ENCODE measurements around the gene POLR3H.
"Not testable (repeated sequence)": the region's sequence is repeated elsewhere in the genome, so short reads cannot be mapped to it uniquely, and the experiment has no call there.

The POLR3H gene

DNA sequence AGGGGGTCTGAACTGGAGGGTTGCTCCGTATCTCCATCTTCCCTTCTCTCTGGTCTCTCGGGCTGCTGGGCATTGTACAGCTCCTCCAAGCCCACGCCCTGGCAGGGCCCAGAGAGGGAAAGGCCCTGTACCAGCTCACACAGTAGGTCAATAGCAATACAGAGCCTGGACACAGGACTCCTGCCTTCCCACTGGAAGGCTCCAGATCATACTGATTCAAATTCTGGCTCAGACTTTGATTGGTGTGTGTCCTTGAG is 23.2 kb upstream of the POLR3H start:
- H3K9ac ChIP-seq (ENCODE audit: low read length in 5 of 5), result no peak overlapping the region
- H3K4me1 ChIP-seq (ENCODE audit: control insufficient read depth in 5 of 5, insufficient read depth in 5 of 5, low read length in 5 of 5), result peaks cover 0 to 11% (median 6%) of the 10 kb centered on the region in 5 donors
- H3K4me3 ChIP-seq (ENCODE audit: low read depth in 1 of 5, low read length in 5 of 5), result no peak overlapping the region
- H3K27me3 ChIP-seq (ENCODE audit: control insufficient read depth in 5 of 5, insufficient read depth in 4 of 5, low read length in 5 of 5), result peaks cover 0 to 6% (median 3%) of the 10 kb centered on the region in 5 donors
- H3K27ac ChIP-seq (ENCODE audit: low read depth, low read length), result no peak overlapping the region
- H3K9me3 ChIP-seq (ENCODE audit: control insufficient read depth in 5 of 5, low read length in 5 of 5), result no peaks in the 10 kb centered on the region
- no peaks in the 10 kb centered on the region for H3K36me3 ChIP-seq (ENCODE audit: control insufficient read depth in 5 of 5, insufficient read depth in 5 of 5, low read length in 5 of 5)

DNA sequence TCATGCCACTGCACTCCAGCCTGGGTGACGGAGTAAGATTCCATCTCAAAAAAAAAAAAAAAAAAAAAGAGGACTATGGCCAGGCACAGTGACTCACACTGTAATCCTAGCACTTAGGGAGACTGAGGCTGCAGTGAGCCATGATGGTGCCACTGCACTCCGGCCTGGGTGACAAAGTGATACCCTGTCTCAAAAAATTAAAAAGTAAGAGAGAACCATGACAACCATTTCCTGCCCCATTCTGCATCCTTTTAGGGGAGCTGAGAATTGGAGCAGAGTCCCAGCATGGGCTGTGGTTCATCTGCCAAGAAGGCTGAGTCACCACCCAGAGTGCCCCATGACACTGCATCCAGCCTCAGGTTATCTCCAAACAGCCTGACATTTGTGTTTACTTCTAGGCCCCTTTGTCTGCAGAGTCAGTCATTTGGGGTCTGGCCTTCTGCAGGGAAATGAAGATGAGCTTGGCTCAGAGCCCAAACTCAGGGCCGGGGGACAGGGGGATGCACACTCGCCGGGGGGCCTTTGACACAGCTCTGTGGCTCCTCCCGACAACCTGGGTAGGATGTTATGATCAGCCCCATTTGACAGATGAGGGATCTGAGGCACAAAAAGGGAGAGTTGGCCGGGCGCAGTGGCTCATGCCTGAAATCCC is 21.3 kb upstream of the POLR3H start:
- H3K27me3 ChIP-seq (ENCODE audit: control insufficient read depth in 5 of 5, insufficient read depth in 4 of 5, low read length in 5 of 5), result peaks cover 0 to 21% (median 16%) of the 10 kb centered on the region in 5 donors
- no peaks in the 10 kb centered on the region for H3K9me3 ChIP-seq (ENCODE audit: control insufficient read depth in 5 of 5, low read length in 5 of 5)
- no peak overlapping the region for H3K27ac ChIP-seq (ENCODE audit: low read depth, low read length)
- H3K4me1 ChIP-seq (ENCODE audit: control insufficient read depth in 5 of 5, insufficient read depth in 5 of 5, low read length in 5 of 5), result peaks cover 0 to 11% (median 6%) of the 10 kb centered on the region in 5 donors
- no peak overlapping the region for H3K9ac ChIP-seq (ENCODE audit: low read length in 5 of 5)
- H3K36me3 ChIP-seq (ENCODE audit: control insufficient read depth in 5 of 5, insufficient read depth in 5 of 5, low read length in 5 of 5), result no peaks in the 10 kb centered on the region
- no peak overlapping the region for H3K4me3 ChIP-seq (ENCODE audit: low read depth in 1 of 5, low read length in 5 of 5)

DNA sequence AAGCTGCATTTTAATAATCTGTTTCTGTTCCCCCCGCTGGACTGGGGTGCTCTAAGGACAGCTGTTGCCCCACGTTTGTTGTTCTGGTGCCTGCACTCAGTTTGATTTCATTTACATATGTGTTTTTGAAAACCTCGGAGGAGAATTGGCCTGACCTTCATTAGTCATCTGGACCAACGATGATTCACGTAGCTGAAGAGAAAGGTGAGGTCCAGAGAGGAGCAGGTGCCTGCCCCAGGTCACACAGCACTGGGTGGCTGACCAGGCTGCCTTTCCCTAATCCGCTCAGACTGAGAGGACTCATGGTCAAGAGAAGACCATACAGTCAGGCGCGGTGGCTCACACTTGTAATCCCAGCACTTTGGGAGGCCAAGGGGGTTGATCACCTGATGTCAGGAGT is 20.3 kb upstream of the POLR3H start:
- H3K9ac ChIP-seq (ENCODE audit: low read length in 5 of 5), result no peak overlapping the region

DNA sequence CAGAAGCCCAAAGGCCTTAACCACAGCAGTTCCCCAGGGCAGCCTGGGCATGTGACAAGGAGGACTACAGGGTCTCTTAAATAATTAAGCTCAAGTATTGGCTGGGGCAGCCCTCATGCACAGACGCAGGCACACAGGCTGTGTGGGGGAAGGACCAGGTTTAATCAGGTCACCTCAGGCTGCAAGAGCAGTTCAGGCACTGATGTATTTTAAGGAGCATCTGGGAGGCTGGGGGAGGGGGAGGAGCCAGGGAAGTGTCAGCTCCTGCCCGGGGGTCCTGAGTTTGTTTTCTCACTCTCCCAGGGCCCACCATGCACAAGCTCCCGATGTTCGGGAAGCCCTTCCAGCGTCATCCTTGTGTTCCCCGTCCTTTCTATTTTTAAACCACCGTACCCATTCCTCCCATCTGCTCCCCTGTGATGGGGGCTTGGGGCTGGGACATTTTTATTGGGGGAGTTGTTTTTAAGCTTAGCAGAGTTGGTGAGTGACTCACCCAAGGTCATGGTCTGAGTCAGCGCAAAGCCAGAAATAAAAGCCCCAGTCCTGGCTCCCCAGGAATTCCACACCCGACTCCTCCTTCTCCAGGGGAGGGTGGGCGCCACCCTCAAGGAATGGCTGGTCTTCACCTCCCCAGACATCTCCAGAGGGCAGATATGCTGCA is 18.9 kb upstream of the POLR3H start:
- Histone ChIP-seq H3K27ac (ENCODE audit: low read depth, low read length) (no peak overlapping the region), H3K4me1 (ENCODE audit: control insufficient read depth in 5 of 5, insufficient read depth in 5 of 5, low read length in 5 of 5) (peaks cover 0 to 11% (median 6%) of the 10 kb centered on the region in 5 donors), H3K9ac (ENCODE audit: low read length in 5 of 5) (no peak overlapping the region), H3K9me3 (ENCODE audit: control insufficient read depth in 5 of 5, low read length in 5 of 5) (no peaks in the 10 kb centered on the region), H3K36me3 (ENCODE audit: control insufficient read depth in 5 of 5, insufficient read depth in 5 of 5, low read length in 5 of 5) (no peaks in the 10 kb centered on the region), H3K4me3 (ENCODE audit: low read depth in 1 of 5, low read length in 5 of 5) (no peak overlapping the region), H3K27me3 (ENCODE audit: control insufficient read depth in 5 of 5, insufficient read depth in 4 of 5, low read length in 5 of 5) (peaks cover 0 to 28% (median 20%) of the 10 kb centered on the region in 5 donors)

More for the DNA sequence above, 20.3 kb upstream of the POLR3H start:
- Histone ChIP-seq H3K9me3 (ENCODE audit: control insufficient read depth in 5 of 5, low read length in 5 of 5) (no peaks in the 10 kb centered on the region), H3K36me3 (ENCODE audit: control insufficient read depth in 5 of 5, insufficient read depth in 5 of 5, low read length in 5 of 5) (no peaks in the 10 kb centered on the region), H3K27ac (ENCODE audit: low read depth, low read length) (no peak overlapping the region), H3K4me1 (ENCODE audit: control insufficient read depth in 5 of 5, insufficient read depth in 5 of 5, low read length in 5 of 5) (peaks cover 0 to 11% (median 6%) of the 10 kb centered on the region in 5 donors), H3K27me3 (ENCODE audit: control insufficient read depth in 5 of 5, insufficient read depth in 4 of 5, low read length in 5 of 5) (peaks cover 0 to 28% (median 20%) of the 10 kb centered on the region in 5 donors), H3K4me3 (ENCODE audit: low read depth in 1 of 5, low read length in 5 of 5) (no peak overlapping the region)

DNA sequence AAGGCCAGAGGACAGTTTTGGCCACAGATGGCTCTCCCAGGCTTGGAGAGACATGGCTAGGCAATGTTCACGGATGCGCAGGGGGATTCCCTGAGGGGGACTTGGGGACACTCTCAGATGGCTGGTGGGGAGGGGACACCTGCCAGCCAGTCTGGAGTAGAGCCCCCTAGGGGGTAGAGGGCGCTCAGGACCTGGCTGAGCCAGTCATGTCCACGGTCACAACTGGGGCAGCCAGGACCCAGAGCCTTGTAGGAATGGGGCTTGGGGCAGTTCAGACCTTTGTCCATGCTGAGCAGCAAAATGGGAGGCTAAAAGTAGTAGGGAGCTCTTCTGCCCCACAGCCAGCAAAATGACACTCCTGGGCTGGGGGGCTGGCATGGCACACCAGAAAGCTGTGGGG is 18.2 kb upstream of the POLR3H start:
- Histone ChIP-seq H3K4me1 (ENCODE audit: control insufficient read depth in 5 of 5, insufficient read depth in 5 of 5, low read length in 5 of 5) (peaks cover 0 to 15% (median 8%) of the 10 kb centered on the region in 5 donors), H3K27ac (ENCODE audit: low read depth, low read length) (no peak overlapping the region), H3K36me3 (ENCODE audit: control insufficient read depth in 5 of 5, insufficient read depth in 5 of 5, low read length in 5 of 5) (no peaks in the 10 kb centered on the region), H3K9ac (ENCODE audit: low read length in 5 of 5) (no peak overlapping the region), H3K9me3 (ENCODE audit: control insufficient read depth in 5 of 5, low read length in 5 of 5) (no peaks in the 10 kb centered on the region), H3K4me3 (ENCODE audit: low read depth in 1 of 5, low read length in 5 of 5) (no peak overlapping the region), H3K27me3 (ENCODE audit: control insufficient read depth in 5 of 5, insufficient read depth in 4 of 5, low read length in 5 of 5) (peaks cover 0 to 28% (median 21%) of the 10 kb centered on the region in 5 donors)

DNA sequence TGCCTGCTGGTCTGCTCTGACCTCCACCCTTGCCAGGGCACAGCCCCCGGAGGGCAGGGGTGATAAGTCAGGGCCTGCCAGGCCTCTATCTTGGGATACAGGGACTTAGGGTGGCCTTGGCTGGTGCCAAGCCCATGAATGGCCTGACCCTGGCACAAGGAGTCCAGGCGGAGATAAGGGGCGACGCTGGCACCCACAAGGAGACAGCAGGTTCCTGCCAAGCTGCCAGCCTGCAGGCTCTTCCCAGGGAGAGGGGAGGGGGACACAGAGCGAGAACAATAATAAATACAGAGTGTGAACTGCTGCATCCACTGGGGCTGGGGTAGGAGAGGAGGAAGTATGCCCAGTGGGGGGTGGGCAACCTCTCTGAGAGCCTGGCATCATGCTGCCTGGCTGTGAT is 17.5 kb upstream of the POLR3H start:
- H3K27ac ChIP-seq (ENCODE audit: low read depth, low read length), result no peak overlapping the region
- no peaks in the 10 kb centered on the region for H3K9me3 ChIP-seq (ENCODE audit: control insufficient read depth in 5 of 5, low read length in 5 of 5)
- peaks cover 0 to 28% (median 21%) of the 10 kb centered on the region in 5 donors for H3K27me3 ChIP-seq (ENCODE audit: control insufficient read depth in 5 of 5, insufficient read depth in 4 of 5, low read length in 5 of 5)
- H3K4me3 ChIP-seq (ENCODE audit: low read depth in 1 of 5, low read length in 5 of 5), result no peak overlapping the region
- no peak overlapping the region for H3K9ac ChIP-seq (ENCODE audit: low read length in 5 of 5)
- H3K4me1 ChIP-seq (ENCODE audit: control insufficient read depth in 5 of 5, insufficient read depth in 5 of 5, low read length in 5 of 5), result peaks cover 0 to 17% (median 7%) of the 10 kb centered on the region in 5 donors
- no peaks in the 10 kb centered on the region for H3K36me3 ChIP-seq (ENCODE audit: control insufficient read depth in 5 of 5, insufficient read depth in 5 of 5, low read length in 5 of 5)

DNA sequence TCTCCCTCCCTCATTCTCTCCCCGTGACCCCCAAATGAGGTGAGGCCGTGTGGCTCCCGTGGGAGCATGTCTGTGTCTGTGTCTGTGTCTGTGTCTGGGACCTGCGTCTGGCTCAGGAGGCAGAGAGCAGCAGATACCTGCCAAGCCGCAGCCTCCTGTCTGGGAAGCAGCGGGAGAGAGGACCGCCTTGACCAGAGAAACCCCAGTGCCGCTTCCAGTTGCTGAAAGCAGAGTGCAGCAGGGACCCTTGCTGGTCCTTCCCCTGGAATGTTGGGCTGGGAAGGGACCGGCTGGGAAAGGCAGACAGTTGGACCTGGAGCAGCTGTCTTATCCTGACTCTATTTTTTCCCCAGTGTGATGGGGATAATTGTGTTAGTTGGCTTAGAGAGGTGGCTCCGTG is 17.1 kb upstream of the POLR3H start:
- H3K9ac ChIP-seq (ENCODE audit: low read length in 5 of 5), result no peak overlapping the region
- H3K27me3 ChIP-seq (ENCODE audit: control insufficient read depth in 5 of 5, insufficient read depth in 4 of 5, low read length in 5 of 5), result peaks cover 0 to 28% (median 21%) of the 10 kb centered on the region in 5 donors
- H3K4me3 ChIP-seq (ENCODE audit: low read depth in 1 of 5, low read length in 5 of 5), result no peak overlapping the region
- H3K4me1 ChIP-seq (ENCODE audit: control insufficient read depth in 5 of 5, insufficient read depth in 5 of 5, low read length in 5 of 5), result peaks cover 0 to 17% (median 6%) of the 10 kb centered on the region in 5 donors
- no peaks in the 10 kb centered on the region for H3K36me3 ChIP-seq (ENCODE audit: control insufficient read depth in 5 of 5, insufficient read depth in 5 of 5, low read length in 5 of 5)
- H3K27ac ChIP-seq (ENCODE audit: low read depth, low read length), result no peak overlapping the region
- no peaks in the 10 kb centered on the region for H3K9me3 ChIP-seq (ENCODE audit: control insufficient read depth in 5 of 5, low read length in 5 of 5)

DNA sequence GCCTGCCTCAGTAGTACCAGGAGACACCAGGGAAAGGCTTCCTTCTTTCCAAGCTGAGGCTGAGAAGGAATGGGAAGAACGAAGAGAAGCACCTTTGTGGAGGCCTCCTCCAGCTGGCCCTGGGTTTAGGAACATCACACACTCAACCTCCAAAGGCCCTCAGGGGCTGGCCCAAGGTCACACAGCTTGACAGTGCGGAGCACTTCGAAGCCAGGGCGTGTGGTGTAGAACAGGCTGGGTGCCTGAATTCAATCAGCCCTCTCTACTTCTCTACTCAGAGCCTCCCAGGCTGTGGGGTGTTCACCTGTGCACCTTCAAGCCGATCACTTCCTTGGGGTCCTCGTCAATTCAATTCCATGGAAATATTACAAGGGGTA is 15.8 kb upstream of the POLR3H start:
- Histone ChIP-seq H3K9me3 (ENCODE audit: control insufficient read depth in 5 of 5, low read length in 5 of 5) (no peaks in the 10 kb centered on the region), H3K9ac (ENCODE audit: low read length in 5 of 5) (no peak overlapping the region), H3K4me1 (ENCODE audit: control insufficient read depth in 5 of 5, insufficient read depth in 5 of 5, low read length in 5 of 5) (peaks cover 0 to 13% (median 6%) of the 10 kb centered on the region in 5 donors), H3K27ac (ENCODE audit: low read depth, low read length) (no peak overlapping the region), H3K27me3 (ENCODE audit: control insufficient read depth in 5 of 5, insufficient read depth in 4 of 5, low read length in 5 of 5) (peaks cover 0 to 28% (median 21%) of the 10 kb centered on the region in 5 donors), H3K36me3 (ENCODE audit: control insufficient read depth in 5 of 5, insufficient read depth in 5 of 5, low read length in 5 of 5) (no peaks in the 10 kb centered on the region), H3K4me3 (ENCODE audit: low read depth in 1 of 5, low read length in 5 of 5) (no peak overlapping the region)

DNA sequence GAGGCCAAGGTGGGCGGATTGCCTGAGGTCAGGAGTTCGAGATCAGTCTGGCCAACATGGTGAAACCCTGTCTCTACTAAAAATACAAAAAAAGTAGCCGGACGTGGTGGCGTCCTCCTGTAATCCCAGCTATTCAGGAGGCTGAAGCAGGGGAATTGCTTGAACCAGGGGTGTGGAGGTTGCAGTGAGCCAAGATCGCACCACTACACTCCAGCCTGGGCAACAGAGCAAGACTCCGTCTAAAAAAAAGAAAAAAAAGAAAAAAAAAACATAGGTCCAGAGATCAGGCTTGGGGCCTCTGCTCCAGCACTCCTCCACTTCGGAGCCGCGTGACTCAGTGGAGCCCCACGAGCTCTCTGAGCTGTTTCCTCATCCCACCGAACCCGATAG is 14.0 kb upstream of the POLR3H start:
- H3K4me3 ChIP-seq (ENCODE audit: low read depth in 1 of 5, low read length in 5 of 5); H3K36me3 ChIP-seq (ENCODE audit: control insufficient read depth in 5 of 5, insufficient read depth in 5 of 5, low read length in 5 of 5); H3K9ac ChIP-seq (ENCODE audit: low read length in 5 of 5); H3K9me3 ChIP-seq (ENCODE audit: control insufficient read depth in 5 of 5, low read length in 5 of 5); H3K27ac ChIP-seq (ENCODE audit: low read depth, low read length): not testable (repeated sequence)
- Histone ChIP-seq H3K27me3 (ENCODE audit: control insufficient read depth in 5 of 5, insufficient read depth in 4 of 5, low read length in 5 of 5) (peaks cover 0 to 28% (median 21%) of the 10 kb centered on the region in 5 donors), H3K4me1 (ENCODE audit: control insufficient read depth in 5 of 5, insufficient read depth in 5 of 5, low read length in 5 of 5) (peaks cover 0 to 13% (median 6%) of the 10 kb centered on the region in 5 donors)

DNA sequence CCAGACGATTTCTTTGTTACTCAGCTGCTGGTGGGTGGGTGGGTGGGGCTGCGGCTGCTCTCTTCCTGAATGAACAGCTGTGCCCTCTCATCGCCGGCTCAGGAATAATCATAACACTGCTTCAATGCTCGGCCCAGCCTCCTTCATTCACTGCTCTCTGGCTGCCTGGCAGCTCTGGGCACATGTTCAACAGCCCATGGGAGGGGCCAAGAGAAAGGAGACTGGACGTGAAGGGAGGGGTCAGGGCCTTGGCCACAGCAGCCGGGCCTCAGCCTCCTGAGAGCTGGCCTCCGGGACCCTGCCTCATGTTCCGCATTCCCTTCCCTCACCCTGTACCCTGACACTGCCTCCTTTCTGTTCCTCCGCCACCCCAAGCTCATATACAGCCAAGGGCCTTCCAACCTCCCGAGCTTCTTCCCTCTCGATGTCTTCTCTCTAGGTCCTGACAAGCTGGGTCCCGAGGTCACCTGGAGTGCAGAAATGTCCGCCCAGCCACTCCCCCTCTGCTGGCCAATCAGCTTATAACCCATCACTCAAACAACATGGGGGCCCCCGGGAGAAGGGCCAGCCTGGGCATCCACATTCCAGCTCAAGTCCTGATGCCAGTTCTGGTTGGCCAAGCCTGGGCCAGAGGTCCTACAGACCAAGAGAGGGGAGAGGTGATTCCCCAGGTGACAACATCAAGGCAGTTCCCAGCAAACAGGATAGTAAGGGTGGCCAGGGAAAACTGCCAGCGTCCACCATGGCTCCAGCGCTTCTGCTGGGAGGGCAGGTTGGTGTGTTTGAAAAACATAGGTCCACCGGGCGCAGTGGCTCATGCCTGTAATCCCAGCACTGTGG is 13.4 kb upstream of the POLR3H start:
- Histone ChIP-seq H3K36me3 (ENCODE audit: control insufficient read depth in 5 of 5, insufficient read depth in 5 of 5, low read length in 5 of 5) (no peaks in the 10 kb centered on the region), H3K27ac (ENCODE audit: low read depth, low read length) (no peak overlapping the region), H3K4me1 (ENCODE audit: control insufficient read depth in 5 of 5, insufficient read depth in 5 of 5, low read length in 5 of 5) (peaks cover 0 to 9% (median 6%) of the 10 kb centered on the region in 5 donors)

More for the DNA sequence above, 13.4 kb upstream of the POLR3H start:
- Histone ChIP-seq H3K9ac (ENCODE audit: low read length in 5 of 5) (no peak overlapping the region), H3K4me3 (ENCODE audit: low read depth in 1 of 5, low read length in 5 of 5) (no peak overlapping the region), H3K9me3 (ENCODE audit: control insufficient read depth in 5 of 5, low read length in 5 of 5) (no peaks in the 10 kb centered on the region), H3K27me3 (ENCODE audit: control insufficient read depth in 5 of 5, insufficient read depth in 4 of 5, low read length in 5 of 5) (peaks cover 0 to 23% (median 18%) of the 10 kb centered on the region in 5 donors)

Data from subcutaneous abdominal adipose tissue (tissue), 5 donors.